Esophagus muscularis mucosa (tissue), 4 donors: ENCODE measurements around the gene DGKD.

ENCODE experiments used
- CTCF ChIP-seq, 3 experiments: fragments of 200-600 bp in 2 of 3; fragments of 450-650 bp in 1 of 3; sonication (generic) in 2 of 3; IDR thresholded peaks; one replicate each; pipeline ENCODE4 v1.5.1; 2017 to 2019; ENCODE audit warnings: antibody characterized with exemption in 3 of 3, mild to moderate bottlenecking in 2 of 3, moderate library complexity in 1 of 3
- EP300 ChIP-seq: sonication (generic); formaldehyde crosslinking; IDR thresholded peaks from one replicate; pipeline ENCODE4 v1.6.1; 2017; ENCODE audit warnings: antibody characterized with exemption
- POLR2A ChIP-seq: fragments of 450-650 bp; IDR thresholded peaks from one replicate; pipeline ENCODE4 v1.6.1; 2017; ENCODE audit warnings: antibody characterized with exemption, moderate library complexity, mild to moderate bottlenecking, low read depth
- POLR2AphosphoS5 ChIP-seq, 2 donors: sonication (generic); formaldehyde crosslinking; IDR thresholded peaks; one replicate each; pipeline ENCODE4 v1.6.1; 2017; ENCODE audit warnings: antibody characterized with exemption in 2 of 2

- TF ChIP-seq CTCF (IDR thresholded peaks at IDR 0.05) (no peak), POLR2A (no peak), EP300 (no peak), POLR2AphosphoS5 (IDR thresholded peaks at IDR 0.05) (no peak)
These were observed 13.0 kb upstream of the DGKD start for GRCh38 chr2:233341296-233341695.
